Activated T-helper 1 cell treated with anti-CD3 and anti-CD28 coated beads, Interleukin-12 subunit alpha, Interleukin-12 subunit beta, Interleukin-2, Interleukin-4 antibody, amounts not matched to agents 30 ng/mL and 10 ng/mL and 1 ng/mL, durations not matched to agents 14 hours and 24 hours and 36 hours (primary cell): Measurements from ENCODE around the gene NHSL1. TPM values are rescaled to one million over a fixed set of nuclear protein-coding genes. Genes with fewer than 3 reads are reported as not detected.
A peak's percentile ranks its signal among the peaks of the same experiment; 100 is the strongest.

Experiments
- DNase-seq: peaks from one replicate; pipeline ENCODE4 v3.0.0; 2021; ENCODE audit warnings: low spot score
- H3K27ac Mint-ChIP-seq: one replicate; pipeline ENCODE4 v1.8.0; 2021; ENCODE audit warnings: mild to moderate bottlenecking, mixed read lengths
- H3K27me3 Mint-ChIP-seq: one replicate; pipeline ENCODE4 v1.8.0; 2022; ENCODE audit warnings: mild to moderate bottlenecking, moderate library complexity, mixed read lengths; ENCODE audit not compliant: insufficient read depth
- H3K36me3 Mint-ChIP-seq: one replicate; pipeline ENCODE4 v1.8.0; 2021; ENCODE audit warnings: low read depth, mixed read lengths
- H3K4me1 Mint-ChIP-seq: one replicate; pipeline ENCODE4 v1.8.0; 2021; ENCODE audit warnings: low read depth, mixed read lengths
- H3K4me3 Mint-ChIP-seq: one replicate; pipeline ENCODE4 v1.8.0; 2021; ENCODE audit warnings: mild to moderate bottlenecking, moderate library complexity, mixed read lengths
- H3K9me3 Mint-ChIP-seq: one replicate; pipeline ENCODE4 v1.8.0; 2021; ENCODE audit warnings: mixed read lengths
- intact Hi-C: fragments of 100-400 bp; cut with micrococcal nuclease; formaldehyde crosslinking; loops from one replicate; pipeline ENCODE4 v1.15.1; 2024
- total RNA-seq: library from RNA; stranded (reverse); gene quantifications from 2 replicates; pipeline ENCODE4 v1.2.3, GENCODE V29; 2022

Gene NHSL1
- 0.49 and 0.86 TPM in 2 replicates for total RNA-seq

GRCh38 chr6:138499303-138500018 is at the start of gene NHSL1:
TSS of gene NHSL1 (minus strand) at chr6:138499494. CDS start at chr6:138499290, 204 bp downstream.
- Mint-ChIP-seq H3K27ac (no peak within 1 kb of the TSS), H3K36me3 (no peaks in the 10 kb centered on the region), H3K4me3 (no peak within 1 kb of the TSS), H3K4me1 (no peaks in the 10 kb centered on the region), H3K9me3 (no peaks in the 10 kb centered on the region), H3K27me3 (peaks cover 11% of the 10 kb centered on the region)
- intact Hi-C loops, result no loop called here
- DNase-seq, result no peak

- H3K27ac Mint-ChIP-seq, result no peak overlapping the region
- peak; percentile 12 for DNase-seq
- peaks cover 15% of the 10 kb centered on the region for H3K27me3 Mint-ChIP-seq
- intact Hi-C loops, result no loop called here
- no peaks in the 10 kb centered on the region for H3K9me3 Mint-ChIP-seq
- peaks cover 16% of the 10 kb centered on the region for H3K4me1 Mint-ChIP-seq
- H3K36me3 Mint-ChIP-seq, result no peaks in the 10 kb centered on the region
- H3K4me3 Mint-ChIP-seq, result peak overlapping the region; percentile 17
Measured at GRCh38 chr6:138546733-138547185, 47.5 kb upstream of the NHSL1 start.

GRCh38 chr6:138545621-138545980 is 46.3 kb upstream of the NHSL1 start:
- H3K4me3 Mint-ChIP-seq, result no peak overlapping the region
- intact Hi-C loops, result no loop called here
- no peak overlapping the region for H3K27ac Mint-ChIP-seq
- no peaks in the 10 kb centered on the region for H3K36me3 Mint-ChIP-seq
- no peak for DNase-seq
- no peaks in the 10 kb centered on the region for H3K9me3 Mint-ChIP-seq
- H3K27me3 Mint-ChIP-seq, result peaks cover 13% of the 10 kb centered on the region
- H3K4me1 Mint-ChIP-seq, result peaks cover 16% of the 10 kb centered on the region

DNA sequence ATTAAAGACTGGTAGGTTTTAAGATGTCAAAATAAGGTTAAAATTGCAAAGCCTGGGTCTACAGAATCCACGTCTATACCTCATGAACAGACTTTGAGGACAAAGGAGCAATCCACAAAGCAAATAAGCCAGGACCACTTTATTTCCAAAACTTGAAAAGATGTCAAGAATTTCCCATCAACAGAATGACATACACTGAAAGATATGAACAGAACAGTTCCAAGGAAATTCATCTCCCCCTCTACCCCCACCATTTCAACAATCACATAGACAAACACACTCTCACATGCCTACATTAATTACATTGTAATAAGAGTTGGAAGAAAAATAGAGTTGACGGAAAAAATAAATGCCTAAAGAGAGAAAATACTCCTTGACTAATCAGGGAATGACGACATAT is 45.2 kb upstream of the NHSL1 start:
- H3K4me3 Mint-ChIP-seq, result no peak overlapping the region

DNA sequence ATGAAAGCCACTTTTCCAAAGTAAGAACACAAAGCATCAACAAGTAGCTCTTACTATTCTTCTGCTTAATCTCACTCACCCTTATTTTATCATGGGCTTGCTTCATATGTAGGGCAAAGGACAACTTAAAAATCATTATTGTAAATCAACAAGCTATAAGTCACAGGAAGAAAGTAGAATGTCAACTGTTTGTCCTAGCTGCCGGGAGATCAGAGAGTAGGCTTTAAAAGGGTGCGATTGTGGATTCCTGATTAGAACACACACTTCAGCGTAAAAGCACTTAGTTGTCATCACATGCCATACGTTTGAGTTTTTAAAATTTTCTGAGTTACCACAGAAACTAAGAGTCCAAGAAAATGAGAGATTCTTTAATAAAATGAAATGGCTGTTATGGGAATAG is 44.4 kb upstream of the NHSL1 start:
- no peak overlapping the region for H3K27ac Mint-ChIP-seq
- intact Hi-C loops, result no loop called here
- DNase-seq, result no peak
- peaks cover 16% of the 10 kb centered on the region for H3K4me1 Mint-ChIP-seq
- H3K36me3 Mint-ChIP-seq, result no peaks in the 10 kb centered on the region
- H3K4me3 Mint-ChIP-seq, result no peak overlapping the region
- no peaks in the 10 kb centered on the region for H3K9me3 Mint-ChIP-seq
- peaks cover 13% of the 10 kb centered on the region for H3K27me3 Mint-ChIP-seq

More for the DNA sequence above, 45.2 kb upstream of the NHSL1 start:
- Mint-ChIP-seq H3K9me3 (no peaks in the 10 kb centered on the region), H3K27me3 (peaks cover 11% of the 10 kb centered on the region), H3K36me3 (no peaks in the 10 kb centered on the region), H3K4me1 (peaks cover 16% of the 10 kb centered on the region), H3K27ac (no peak overlapping the region)
- DNase-seq, result no peak
- intact Hi-C loops, result no loop called here

- Mint-ChIP-seq H3K27ac (no peak overlapping the region), H3K4me3 (no peak overlapping the region), H3K4me1 (peaks cover 12% of the 10 kb centered on the region), H3K9me3 (no peaks in the 10 kb centered on the region), H3K36me3 (no peaks in the 10 kb centered on the region), H3K27me3 (peaks cover 17% of the 10 kb centered on the region)
- intact Hi-C loops, result no loop called here
- DNase-seq, result no peak
Measured at GRCh38 chr6:138541823-138542481, 42.7 kb upstream of the NHSL1 start.

DNA sequence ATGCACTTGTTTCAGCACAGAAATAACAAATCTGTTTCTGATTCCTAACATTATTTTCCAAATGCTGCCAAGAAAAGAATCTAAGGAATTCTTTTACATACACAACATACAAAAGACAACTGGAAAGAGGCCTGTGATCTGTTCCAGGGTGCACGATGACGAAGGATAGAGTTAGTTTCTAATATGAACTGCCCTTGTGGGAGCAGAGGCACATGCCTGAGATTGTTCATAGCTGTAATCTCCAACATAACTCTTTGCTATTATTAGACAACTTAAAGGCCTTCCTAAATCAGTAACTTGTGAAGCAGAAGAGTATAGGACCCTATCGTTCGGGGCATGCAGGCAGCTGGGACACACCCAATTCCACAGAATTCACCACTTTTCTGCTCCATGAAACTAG is 41.2 kb upstream of the NHSL1 start:
- H3K27ac Mint-ChIP-seq, result no peak overlapping the region
- intact Hi-C loops, result no loop called here
- H3K9me3 Mint-ChIP-seq, result no peaks in the 10 kb centered on the region
- peaks cover 2% of the 10 kb centered on the region for H3K4me1 Mint-ChIP-seq
- H3K36me3 Mint-ChIP-seq, result no peaks in the 10 kb centered on the region
- H3K4me3 Mint-ChIP-seq, result no peak overlapping the region
- peaks cover 30% of the 10 kb centered on the region for H3K27me3 Mint-ChIP-seq
- DNase-seq, result no peak

- DNase-seq, result no peak
- H3K27me3 Mint-ChIP-seq, result peaks cover 27% of the 10 kb centered on the region
- intact Hi-C loops, result no loop called here
- no peaks in the 10 kb centered on the region for H3K4me1 Mint-ChIP-seq
- H3K4me3 Mint-ChIP-seq, result no peak overlapping the region
- H3K27ac Mint-ChIP-seq, result no peak overlapping the region
- no peaks in the 10 kb centered on the region for H3K9me3 Mint-ChIP-seq
- no peaks in the 10 kb centered on the region for H3K36me3 Mint-ChIP-seq
Measured at GRCh38 chr6:138539876-138540275, 40.6 kb upstream of the NHSL1 start.

GRCh38 chr6:138538390-138539031 is 39.2 kb upstream of the NHSL1 start:
- Mint-ChIP-seq H3K27ac (no peak overlapping the region), H3K4me3 (no peak overlapping the region), H3K4me1 (no peaks in the 10 kb centered on the region), H3K27me3 (peaks cover 21% of the 10 kb centered on the region), H3K36me3 (no peaks in the 10 kb centered on the region), H3K9me3 (no peaks in the 10 kb centered on the region)
- intact Hi-C loops, result no loop called here
- DNase-seq, result no peak

DNA sequence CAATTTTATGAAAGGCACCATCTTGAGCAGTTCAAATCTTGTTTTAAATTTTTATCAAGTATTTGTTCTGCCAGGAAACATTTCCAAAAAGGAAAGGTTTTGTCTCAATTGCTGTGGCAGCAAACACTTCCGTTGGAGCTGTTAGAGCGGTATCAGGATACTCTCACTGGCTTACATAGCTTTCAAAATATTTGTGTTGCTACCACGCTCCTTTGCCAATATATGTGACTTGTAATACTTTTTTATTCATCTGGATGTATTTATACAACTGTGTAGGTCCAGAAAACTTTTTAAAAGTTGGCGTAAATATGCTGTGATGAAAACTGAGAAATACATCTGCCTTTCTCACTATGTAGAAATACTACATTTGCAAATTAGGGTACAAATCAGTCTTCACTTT is 37.8 kb upstream of the NHSL1 start:
- Mint-ChIP-seq H3K27me3 (peaks cover 25% of the 10 kb centered on the region), H3K36me3 (no peaks in the 10 kb centered on the region), H3K27ac (no peak overlapping the region), H3K4me1 (no peaks in the 10 kb centered on the region), H3K9me3 (no peaks in the 10 kb centered on the region), H3K4me3 (no peak overlapping the region)
- intact Hi-C loops, result no loop called here
- DNase-seq, result no peak

- DNase-seq, result no peak
- H3K27me3 Mint-ChIP-seq, result peaks cover 32% of the 10 kb centered on the region
- H3K4me3 Mint-ChIP-seq, result no peak overlapping the region
- H3K36me3 Mint-ChIP-seq, result no peaks in the 10 kb centered on the region
- no peaks in the 10 kb centered on the region for H3K4me1 Mint-ChIP-seq
- H3K27ac Mint-ChIP-seq, result no peak overlapping the region
- intact Hi-C loops, result no loop called here
- H3K9me3 Mint-ChIP-seq, result no peaks in the 10 kb centered on the region
Measured at GRCh38 chr6:138535728-138536455, 36.6 kb upstream of the NHSL1 start.

- intact Hi-C loops, result no loop called here
- Mint-ChIP-seq H3K4me1 (no peaks in the 10 kb centered on the region), H3K4me3 (no peak overlapping the region), H3K27ac (no peak overlapping the region), H3K27me3 (peaks cover 34% of the 10 kb centered on the region), H3K36me3 (no peaks in the 10 kb centered on the region), H3K9me3 (no peaks in the 10 kb centered on the region)
- no peak for DNase-seq
Measured at GRCh38 chr6:138533667-138534066, 34.4 kb upstream of the NHSL1 start.

DNA sequence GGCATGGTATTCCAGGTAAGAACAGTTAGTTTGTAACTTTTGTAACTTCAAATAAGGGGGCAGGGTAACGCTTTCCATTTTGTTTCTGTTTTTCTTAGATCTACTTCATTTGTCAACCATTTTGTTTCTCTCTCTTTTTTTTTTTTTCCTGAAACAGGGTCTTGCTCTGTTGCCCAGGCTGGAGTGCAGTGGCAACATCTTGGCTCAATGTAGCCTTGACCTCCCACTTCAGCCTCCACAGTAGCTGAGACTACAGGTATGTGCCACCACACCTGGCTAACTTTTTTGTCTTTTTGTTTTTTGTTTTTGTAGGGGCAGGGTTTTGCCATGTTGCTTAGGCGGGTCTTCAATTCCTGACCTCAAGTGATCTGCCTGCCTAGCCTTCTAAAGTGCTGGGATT is 32.1 kb upstream of the NHSL1 start:
- Mint-ChIP-seq H3K27me3 (peaks cover 31% of the 10 kb centered on the region), H3K4me3 (no peak overlapping the region), H3K36me3 (no peaks in the 10 kb centered on the region), H3K27ac (no peak overlapping the region), H3K4me1 (no peaks in the 10 kb centered on the region), H3K9me3 (no peaks in the 10 kb centered on the region)
- intact Hi-C loops, result no loop called here
- no peak for DNase-seq
